SIG-M5 (cell line): ENCODE data around the gene RNF41.
"Not testable (repeated sequence)": the region's sequence is repeated elsewhere in the genome, so short reads cannot be mapped to it uniquely, and the experiment has no call there.

Experiments
- DNase-seq: peaks from one replicate; lab custom pipeline; 2025; lab: John Stamatoyannopoulos, UW

RNF41 gene

GRCh38 chr12:56165369-56165768 lies 56.4 kb downstream of the RNF41 start:
- no peak for DNase-seq

- no peak for DNase-seq
These were observed 57.4 kb downstream of the RNF41 start for GRCh38 chr12:56164345-56164729.

GRCh38 chr12:56163533-56164344 lies 58.0 kb downstream of the RNF41 start:
- no peak for DNase-seq

GRCh38 chr12:56162468-56163290 lies 59.0 kb downstream of the RNF41 start:
- DNase-seq: no peak

GRCh38 chr12:56161690-56162351 lies 59.9 kb downstream of the RNF41 start:
- no peak for DNase-seq

GRCh38 chr12:56160894-56161689 lies 60.6 kb downstream of the RNF41 start:
- DNase-seq: no peak

GRCh38 chr12:56160193-56160763 lies 61.4 kb downstream of the RNF41 start:
- DNase-seq: no peak

GRCh38 chr12:56159482-56160192 lies 62.1 kb downstream of the RNF41 start:
- no peak for DNase-seq

GRCh38 chr12:56158926-56159461 lies 62.7 kb downstream of the RNF41 start:
- peak; percentile 50 for DNase-seq

GRCh38 chr12:56158029-56158925 lies 63.4 kb downstream of the RNF41 start, which contains the start of gene MYL6:
Gene MYL6, plus strand, starts transcription at chr12:56158359. Its CDS starts 43 bp downstream, at chr12:56158402.
- DNase-seq: peak; percentile 91

- peak; percentile 69 for DNase-seq
These were observed 64.3 kb downstream of the RNF41 start for GRCh38 chr12:56157201-56158028.

GRCh38 chr12:56156464-56157200 lies 65.1 kb downstream of the RNF41 start:
- not testable (repeated sequence) for DNase-seq

GRCh38 chr12:56155256-56155845 lies 66.4 kb downstream of the RNF41 start:
- no peak for DNase-seq

- no peak for DNase-seq
These were observed 66.9 kb downstream of the RNF41 start for GRCh38 chr12:56154818-56155217.

- DNase-seq: no peak
These were observed 67.4 kb downstream of the RNF41 start for GRCh38 chr12:56154246-56154771.

- DNase-seq: no peak
These were observed 68.0 kb downstream of the RNF41 start for GRCh38 chr12:56153678-56154065.
